Measurements from ENCODE around the gene LNX2.

Gene LNX2

DNA sequence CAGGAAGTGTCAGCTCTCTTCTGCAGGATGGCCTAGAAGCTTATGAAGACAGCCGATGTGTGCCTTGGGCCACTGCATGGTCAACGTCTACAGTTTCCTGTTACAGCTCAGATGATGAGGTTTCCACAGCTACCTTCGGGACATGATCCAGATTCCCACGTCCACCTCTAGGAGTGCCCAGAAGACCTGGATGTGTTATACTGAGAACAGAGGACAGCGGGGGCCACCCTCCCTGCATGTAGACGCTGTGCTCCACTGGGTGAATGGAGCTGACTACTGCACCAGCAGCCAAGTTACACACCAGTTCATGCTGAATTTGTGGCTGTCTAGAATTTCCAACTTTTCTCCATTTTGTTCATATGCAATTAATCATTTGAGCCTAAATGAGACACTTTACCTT, 91.4 kb downstream of the LNX2 start:
- H3K4me3 ChIP-seq (ENCODE audit: low read length), result no peak overlapping the region
- DNase-seq (ENCODE audit: low read depth, low spot score), result no peak

DNA sequence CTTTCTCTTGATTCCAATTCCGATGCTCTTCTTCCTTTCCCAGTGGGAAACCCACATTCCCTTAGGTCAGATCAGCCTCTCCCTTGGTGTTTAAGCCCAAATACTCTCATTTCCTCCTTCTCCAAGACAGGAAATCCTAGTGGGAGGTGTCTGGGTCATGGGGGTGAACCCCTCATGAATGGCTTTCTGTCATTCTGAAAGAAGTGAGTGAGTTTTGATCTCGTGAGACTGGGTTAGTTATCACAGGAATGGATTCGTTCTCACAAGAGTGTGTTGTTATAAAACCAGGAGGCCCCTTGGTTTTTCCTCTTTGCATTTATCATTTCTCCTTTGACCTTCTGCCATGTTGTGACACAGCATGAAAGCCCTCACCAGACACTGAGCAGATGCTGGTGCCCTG, 93.8 kb downstream of the LNX2 start:
- DNase-seq (ENCODE audit: low read depth, low spot score), result no peak

DNA sequence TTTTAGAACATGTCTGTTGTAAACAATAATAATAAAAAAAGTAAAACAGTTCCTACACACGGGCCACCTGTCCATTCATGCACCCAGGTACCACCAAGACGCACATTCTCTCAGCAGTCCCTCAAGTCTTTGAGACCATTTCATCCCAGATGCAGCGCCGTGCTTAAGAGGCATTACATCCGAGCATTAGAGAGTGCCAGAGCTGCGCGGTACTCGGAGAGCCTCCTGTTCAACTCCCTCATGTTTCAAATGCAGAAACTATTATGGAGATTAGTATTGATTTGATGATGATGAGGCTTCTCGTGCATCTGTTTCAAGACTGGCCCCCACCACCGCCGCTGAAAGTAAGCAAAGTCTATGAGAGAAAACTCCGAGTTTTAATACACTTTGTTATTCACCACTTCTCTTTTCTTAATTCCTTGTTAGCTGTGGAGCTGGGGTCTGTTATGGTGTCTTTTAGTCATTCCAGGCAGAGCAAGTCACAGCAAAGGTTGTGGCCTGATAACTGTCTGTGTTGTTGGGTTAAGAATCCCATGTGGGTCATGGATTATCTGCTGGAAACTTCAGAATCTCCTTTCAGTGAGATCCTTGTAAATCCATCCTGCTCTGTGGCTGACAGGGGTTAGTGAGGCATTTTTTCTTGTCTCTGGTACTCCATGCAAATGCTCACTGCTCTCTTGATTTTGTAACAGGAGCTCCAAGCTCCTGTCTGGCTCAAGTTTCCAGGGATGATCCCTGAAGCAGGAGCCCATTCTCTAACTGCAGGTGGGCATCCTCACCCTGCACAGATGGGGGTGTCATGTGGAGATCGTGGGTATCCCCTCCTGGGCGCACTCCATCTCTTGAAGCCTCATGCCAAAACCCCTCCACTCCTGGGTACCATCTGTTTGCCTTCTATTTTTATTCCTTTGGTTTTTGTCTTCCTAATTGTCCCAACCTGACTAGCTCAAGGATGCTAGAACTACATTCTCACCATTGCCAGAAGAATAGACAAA, 95.1 kb downstream of the LNX2 start:
- no peak for DNase-seq (ENCODE audit: low read depth, low spot score)
- no peak overlapping the region for H3K4me3 ChIP-seq (ENCODE audit: low read length)

More for the DNA sequence above, 93.8 kb downstream of the LNX2 start:
- no peak overlapping the region for H3K4me3 ChIP-seq (ENCODE audit: low read length)

DNA sequence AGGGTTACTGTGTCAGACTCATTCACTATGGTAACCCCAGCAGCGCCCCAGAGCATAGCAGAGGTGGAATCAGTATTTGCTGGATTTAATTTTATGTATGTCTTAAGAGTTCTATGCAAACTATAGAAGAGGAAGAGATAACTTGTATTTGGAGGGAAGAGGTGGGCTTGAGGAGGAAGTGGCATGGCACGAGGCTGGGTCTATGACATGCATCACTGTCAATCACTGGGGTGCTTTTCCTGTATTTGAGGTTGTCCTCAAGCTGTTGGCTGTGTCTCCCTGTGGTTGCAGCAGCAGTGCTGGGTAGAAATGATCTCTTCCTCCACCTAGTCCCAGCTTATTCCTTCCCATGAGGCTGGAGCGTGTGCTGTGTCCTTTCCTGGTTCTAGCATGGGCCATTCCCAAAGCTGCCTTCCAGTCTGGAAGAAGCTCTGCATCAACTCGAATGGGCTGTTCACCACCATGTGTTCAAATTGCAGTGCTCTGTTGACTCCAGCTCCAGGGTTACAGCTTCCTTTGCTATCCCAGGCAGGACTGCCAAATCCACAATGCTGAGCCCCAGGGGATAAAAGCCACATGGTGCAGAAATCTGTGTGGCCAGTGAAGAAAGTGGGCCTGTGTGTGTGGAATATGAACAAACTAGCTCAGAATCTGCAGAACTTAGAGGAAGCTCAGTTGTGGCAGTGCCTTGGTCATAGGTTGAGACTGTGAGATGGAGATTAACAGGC, 96.8 kb downstream of the LNX2 start:
- peak; percentile 65 for DNase-seq (ENCODE audit: low read depth, low spot score)
- H3K4me3 ChIP-seq (ENCODE audit: low read length), result no peak overlapping the region

DNA sequence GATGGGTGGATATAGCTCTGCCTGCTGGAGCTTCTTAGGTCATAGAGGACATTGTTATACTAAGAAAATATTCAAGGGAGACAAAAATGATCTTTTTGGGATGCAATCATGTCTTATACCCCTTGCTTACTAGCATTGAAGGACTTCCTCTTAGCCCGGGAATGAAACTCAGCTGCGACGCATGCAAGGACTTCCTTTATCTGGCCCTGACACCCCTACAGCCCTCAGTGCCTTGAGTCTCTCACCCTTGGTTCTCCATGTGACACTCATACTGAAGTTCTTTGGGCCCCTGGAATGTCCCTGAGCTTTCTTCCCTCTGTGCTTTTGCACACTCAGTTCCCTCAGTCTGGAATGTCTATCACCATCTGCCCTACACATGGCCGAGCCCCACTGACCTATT, 97.5 kb downstream of the LNX2 start:
- H3K4me3 ChIP-seq (ENCODE audit: low read length), result no peak overlapping the region
- no peak for DNase-seq (ENCODE audit: low read depth, low spot score)

DNA sequence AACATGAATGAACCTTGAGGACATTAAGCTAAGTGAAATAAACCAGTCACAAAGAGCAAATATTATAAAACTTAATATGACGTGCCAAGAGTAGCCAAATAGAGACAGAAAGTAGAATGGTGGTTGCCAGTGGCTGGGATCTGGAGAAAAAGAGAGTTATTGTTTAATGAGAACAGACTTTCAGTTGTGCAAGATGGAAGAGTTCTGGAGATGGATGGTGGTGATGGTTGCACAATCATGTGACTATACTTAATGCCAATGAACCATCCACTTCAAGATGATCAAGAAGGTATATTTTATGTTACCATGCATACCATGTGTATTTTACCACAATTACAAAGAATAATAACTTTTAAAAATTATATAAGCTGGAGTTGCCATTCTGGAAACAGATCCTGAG, 104.2 kb downstream of the LNX2 start:
- H3K4me3 ChIP-seq (ENCODE audit: low read length), result no peak overlapping the region
- DNase-seq (ENCODE audit: low read depth, low spot score), result no peak

- DNase-seq (ENCODE audit: low read depth, low spot score), result no peak
Measured at GRCh38 chr13:27510082-27510481, 110.2 kb downstream of the LNX2 start.

GRCh38 chr13:27508802-27509201, 111.5 kb downstream of the LNX2 start:
- H3K4me3 ChIP-seq (ENCODE audit: low read length), result no peak overlapping the region
- DNase-seq (ENCODE audit: low read depth, low spot score), result no peak

More at GRCh38 chr13:27510082-27510481, 110.2 kb downstream of the LNX2 start:
- H3K4me3 ChIP-seq (ENCODE audit: low read length), result no peak overlapping the region

DNA sequence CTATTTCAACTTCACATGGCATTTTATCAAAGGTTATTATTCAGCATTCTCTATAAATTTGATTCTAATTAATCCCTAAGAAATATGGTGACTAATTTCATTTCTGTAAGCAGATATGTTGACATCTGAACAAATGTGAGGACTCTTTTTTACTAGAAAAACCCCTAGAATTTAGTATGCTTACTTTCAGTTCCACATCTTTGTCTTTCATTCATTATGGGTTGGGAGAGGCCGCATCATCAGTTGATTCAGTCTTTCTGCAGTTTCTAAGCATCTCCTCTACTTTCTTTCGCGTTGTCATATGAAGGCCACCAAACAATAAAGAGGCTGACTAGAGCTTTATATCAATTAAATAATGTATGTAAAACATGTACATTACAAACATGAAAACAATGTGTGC, 114.5 kb downstream of the LNX2 start:
- DNase-seq (ENCODE audit: low read depth, low spot score), result no peak
- no peak overlapping the region for H3K4me3 ChIP-seq (ENCODE audit: low read length)

GRCh38 chr13:27504868-27505194, 115.5 kb downstream of the LNX2 start:
- DNase-seq (ENCODE audit: low read depth, low spot score), result no peak
- H3K4me3 ChIP-seq (ENCODE audit: low read length), result no peak overlapping the region

- DNase-seq (ENCODE audit: low read depth, low spot score), result no peak
- H3K4me3 ChIP-seq (ENCODE audit: low read length), result no peak overlapping the region
Measured at GRCh38 chr13:27504128-27504867, 116.0 kb downstream of the LNX2 start.

- DNase-seq (ENCODE audit: low read depth, low spot score), result no peak
Measured at GRCh38 chr13:27500806-27501534, 119.4 kb downstream of the LNX2 start.

GRCh38 chr13:27497563-27498230, 122.6 kb downstream of the LNX2 start:
- no peak for DNase-seq (ENCODE audit: low read depth, low spot score)

More at GRCh38 chr13:27500806-27501534, 119.4 kb downstream of the LNX2 start:
- no peak overlapping the region for H3K4me3 ChIP-seq (ENCODE audit: low read length)

DNA sequence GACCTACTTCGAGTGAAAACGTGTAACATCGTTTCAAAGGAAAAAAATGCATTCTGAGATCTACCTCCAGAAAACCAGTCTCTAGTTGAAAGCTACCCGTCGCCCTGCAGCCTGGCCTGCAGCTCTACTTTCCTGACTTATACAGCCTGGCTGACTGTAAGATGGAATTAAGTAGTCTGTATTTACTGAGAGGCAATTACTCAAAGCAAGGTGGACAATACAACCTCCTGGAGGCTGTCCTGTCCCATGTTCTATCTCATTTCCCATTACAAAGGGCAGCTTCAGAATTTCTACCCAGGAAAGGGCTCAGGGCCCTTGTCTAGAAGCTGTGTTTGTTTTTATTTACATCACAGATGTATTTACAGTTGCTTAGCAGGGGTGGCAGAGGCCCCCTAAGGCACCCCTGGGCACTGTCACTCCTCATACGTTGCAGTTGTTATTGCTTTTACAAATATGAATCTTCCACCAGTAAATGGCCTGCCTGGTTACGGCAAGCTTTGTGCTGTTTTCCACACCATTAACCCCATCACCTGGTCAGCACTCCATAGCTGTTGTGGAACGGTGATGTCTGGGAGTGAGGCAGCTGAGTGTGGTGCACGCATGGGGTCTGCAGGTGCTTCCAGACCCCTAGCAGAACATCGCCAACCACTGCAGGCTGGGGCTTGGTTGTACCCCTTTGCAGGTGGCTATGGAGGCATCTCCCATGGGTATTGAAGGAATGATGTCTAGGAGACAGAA, 123.6 kb downstream of the LNX2 start:
- H3K4me3 ChIP-seq (ENCODE audit: low read length), result no peak overlapping the region
- DNase-seq (ENCODE audit: low read depth, low spot score), result no peak

More at GRCh38 chr13:27497563-27498230, 122.6 kb downstream of the LNX2 start:
- no peak overlapping the region for H3K4me3 ChIP-seq (ENCODE audit: low read length)

GRCh38 chr13:27496006-27496405, 124.3 kb downstream of the LNX2 start:
- H3K4me3 ChIP-seq (ENCODE audit: low read length), result no peak overlapping the region
- DNase-seq (ENCODE audit: low read depth, low spot score), result no peak

Data from Jurkat, Clone E6-1 (cell line).